SH-SY5Y (cell line): ENCODE data around the gene MTCH1.

ENCODE experiments used
- GATA2 ChIP-seq: IDR thresholded peaks from 2 replicates; pipeline ENCODE4 v1.6.1; 2011; ENCODE audit warnings: mild to moderate bottlenecking, low read depth, low read length
- GATA3 ChIP-seq: IDR thresholded peaks from 2 replicates; pipeline ENCODE4 v1.6.1; 2011; ENCODE audit warnings: low read depth, mild to moderate bottlenecking, low read length, moderate library complexity

GRCh38 chr6:36977470-36977941 lies 8.5 kb downstream of the MTCH1 start:
- TF ChIP-seq GATA2 (no peak), GATA3 (no peak)
